Neural cell (in vitro differentiated cells): ENCODE data around the gene RPL9. TPM values are rescaled to one million over a fixed set of nuclear protein-coding genes. Genes with fewer than 3 reads are reported as not detected.

ENCODE experiments used
- H2AFZ ChIP-seq: fragments of 200-600, 300-800 bp; sonication (generic), shearing (Covaris generic); 2 replicates; pipeline ENCODE4 v1.6.0; 2014; ENCODE audit warnings: low read depth, mild to moderate bottlenecking, antibody characterized with exemption, low read length, moderate library complexity
- H3F3A ChIP-seq: fragments of 200-600 bp; shearing (Covaris generic); 2 replicates; pipeline ENCODE4 v1.6.1; 2016; ENCODE audit warnings: mild to moderate bottlenecking, moderate library complexity, mixed read lengths, antibody characterized with exemption, low read length; ENCODE audit not compliant: insufficient read depth, poor library complexity, severe bottlenecking
- H3K27ac ChIP-seq: fragments of 200-600, 300-800 bp; sonication (generic), shearing (Covaris generic); 2 replicates; pipeline ENCODE4 v1.5.1; 2014; ENCODE audit warnings: mild to moderate bottlenecking, low read length, moderate library complexity
- H3K27me3 ChIP-seq: fragments of 300-800, 200-600 bp; sonication (generic), shearing (Covaris generic); 2 replicates; pipeline ENCODE4 v1.6.0; 2014; ENCODE audit warnings: mild to moderate bottlenecking, low read depth, low read length, moderate library complexity; ENCODE audit not compliant: insufficient read depth
- H3K36me3 ChIP-seq: fragments of 300-800, 200-600 bp; sonication (generic), shearing (Covaris generic); 2 replicates; pipeline ENCODE4 v1.5.1; 2014; ENCODE audit warnings: mild to moderate bottlenecking, antibody characterized with exemption, low read length, moderate library complexity; ENCODE audit not compliant: insufficient read depth
- H3K4me2 ChIP-seq: fragments of 300-800, 200-600 bp; sonication (generic), shearing (Covaris generic); 2 replicates; pipeline ENCODE4 v1.6.0; 2014; ENCODE audit warnings: mild to moderate bottlenecking, low read length
- H3K4me3 ChIP-seq: fragments of 300-800, 200-600 bp; sonication (generic), shearing (Covaris generic); 2 replicates; pipeline ENCODE4 v1.5.1; 2014; ENCODE audit warnings: mild to moderate bottlenecking, low read length, moderate library complexity
- H3K79me2 ChIP-seq: fragments of 200-600 bp; shearing (Covaris generic); replicated peaks from 2 replicates; pipeline ENCODE4 v1.6.0; 2014; ENCODE audit warnings: mild to moderate bottlenecking, low read length, moderate library complexity; ENCODE audit not compliant: insufficient read depth
- H3K9ac ChIP-seq: fragments of 300-800, 200-600 bp; sonication (generic), shearing (Covaris generic); 2 replicates; pipeline ENCODE4 v1.6.1; 2016; ENCODE audit warnings: mild to moderate bottlenecking, low read length, mixed read lengths
- H3K9me2 ChIP-seq: fragments of 200-600 bp; shearing (Covaris generic); 2 replicates; pipeline ENCODE4 v1.6.1; 2016; ENCODE audit warnings: mild to moderate bottlenecking, low read length, mixed read lengths; ENCODE audit not compliant: insufficient read depth
- H3K9me3 ChIP-seq: fragments of 200-600, 300-800 bp; sonication (generic), shearing (Covaris generic); 2 replicates; pipeline ENCODE4 v1.6.1; 2016; ENCODE audit warnings: mild to moderate bottlenecking, mixed run types, low read length, moderate library complexity, mixed read lengths
- H4K20me1 ChIP-seq: fragments of 200-600 bp; shearing (Covaris generic); 2 replicates; pipeline ENCODE4 v1.6.1; 2016; ENCODE audit warnings: mild to moderate bottlenecking, mixed run types; ENCODE audit not compliant: insufficient read depth
- EP300 ChIP-seq: fragments of 450-650 bp; conservative IDR thresholded peaks from 2 replicates; pipeline ENCODE4 v1.6.1; 2014; ENCODE audit warnings: antibody characterized with exemption, mild to moderate bottlenecking, moderate library complexity; ENCODE audit not compliant: poor library complexity, severe bottlenecking
- EZH2 ChIP-seq: fragments of 200-600, 300-800 bp; shearing (Covaris generic), sonication (generic); IDR thresholded peaks from 2 replicates; pipeline ENCODE4 v1.6.1; 2014; ENCODE audit warnings: antibody characterized with exemption, low read length, borderline replicate concordance, mild to moderate bottlenecking; ENCODE audit not compliant: insufficient read depth, poor library complexity, severe bottlenecking
- MXI1 ChIP-seq: fragments of 450-650 bp; conservative IDR thresholded peaks from 2 replicates; pipeline ENCODE4 v1.6.1; 2014; ENCODE audit warnings: antibody characterized with exemption, mild to moderate bottlenecking; ENCODE audit not compliant: poor library complexity, severe bottlenecking
- POLR2AphosphoS5 ChIP-seq: IDR thresholded peaks from 2 replicates; pipeline ENCODE4 v1.6.1; 2012
- RAD21 ChIP-seq: fragments of 450-650 bp; conservative IDR thresholded peaks from 2 replicates; pipeline ENCODE4 v1.6.1; 2014; ENCODE audit warnings: antibody characterized with exemption, mild to moderate bottlenecking, moderate library complexity
- SMC3 ChIP-seq: fragments of 450-650 bp; conservative IDR thresholded peaks from 2 replicates; pipeline ENCODE4 v1.6.1; 2014; ENCODE audit warnings: antibody characterized with exemption, mild to moderate bottlenecking, moderate library complexity; ENCODE audit not compliant: poor library complexity
- TAF1 ChIP-seq: IDR thresholded peaks from 2 replicates; pipeline ENCODE4 v1.6.1; 2012; ENCODE audit warnings: low read depth
- polyA plus RNA-seq: library from polyadenylated mRNA; depleted of rRNA; stranded (reverse); fragments of >200 nt; gene quantifications from 2 replicates; pipeline ENCODE4 v1.2.3, GENCODE V29; 2014
- TF ChIP-seq, protein P1 (sequence below): IDR thresholded peaks from 2 replicates; pipeline ENCODE4 v1.6.1; 2012; ENCODE audit warnings: borderline replicate concordance
- TF ChIP-seq, protein P2 (sequence below): fragments of 450-650 bp; IDR thresholded peaks from 2 replicates; pipeline ENCODE4 v1.5.1; 2014; ENCODE audit warnings: antibody characterized with exemption, mild to moderate bottlenecking, moderate library complexity; ENCODE audit not compliant: poor library complexity, severe bottlenecking

RPL9 gene
- polyA plus RNA-seq, 1 donor from 2014 or later = 5,676 TPM

- Histone ChIP-seq H4K20me1 (no peaks in the 10 kb centered on the region), H3K9me2 (no peaks in the 10 kb centered on the region), H3K9ac (no peak overlapping the region), H2AFZ (no peak overlapping the region), H3F3A (no peaks in the 10 kb centered on the region), H3K36me3 (peaks cover 3% of the 10 kb centered on the region), H3K4me2 (no peak overlapping the region), H3K79me2 (no peaks in the 10 kb centered on the region), H3K27me3 (no peaks in the 10 kb centered on the region), H3K27ac (no peak overlapping the region), H3K4me3 (no peak overlapping the region), H3K9me3 (no peaks in the 10 kb centered on the region)
- TF ChIP-seq MXI1 (no peak), POLR2AphosphoS5 (no peak), SMC3 (no peak), TAF1 (no peak), RAD21 (no peak), EZH2 (no peak), EP300 (no peak)
- TF ChIP-seq, protein P1, sequence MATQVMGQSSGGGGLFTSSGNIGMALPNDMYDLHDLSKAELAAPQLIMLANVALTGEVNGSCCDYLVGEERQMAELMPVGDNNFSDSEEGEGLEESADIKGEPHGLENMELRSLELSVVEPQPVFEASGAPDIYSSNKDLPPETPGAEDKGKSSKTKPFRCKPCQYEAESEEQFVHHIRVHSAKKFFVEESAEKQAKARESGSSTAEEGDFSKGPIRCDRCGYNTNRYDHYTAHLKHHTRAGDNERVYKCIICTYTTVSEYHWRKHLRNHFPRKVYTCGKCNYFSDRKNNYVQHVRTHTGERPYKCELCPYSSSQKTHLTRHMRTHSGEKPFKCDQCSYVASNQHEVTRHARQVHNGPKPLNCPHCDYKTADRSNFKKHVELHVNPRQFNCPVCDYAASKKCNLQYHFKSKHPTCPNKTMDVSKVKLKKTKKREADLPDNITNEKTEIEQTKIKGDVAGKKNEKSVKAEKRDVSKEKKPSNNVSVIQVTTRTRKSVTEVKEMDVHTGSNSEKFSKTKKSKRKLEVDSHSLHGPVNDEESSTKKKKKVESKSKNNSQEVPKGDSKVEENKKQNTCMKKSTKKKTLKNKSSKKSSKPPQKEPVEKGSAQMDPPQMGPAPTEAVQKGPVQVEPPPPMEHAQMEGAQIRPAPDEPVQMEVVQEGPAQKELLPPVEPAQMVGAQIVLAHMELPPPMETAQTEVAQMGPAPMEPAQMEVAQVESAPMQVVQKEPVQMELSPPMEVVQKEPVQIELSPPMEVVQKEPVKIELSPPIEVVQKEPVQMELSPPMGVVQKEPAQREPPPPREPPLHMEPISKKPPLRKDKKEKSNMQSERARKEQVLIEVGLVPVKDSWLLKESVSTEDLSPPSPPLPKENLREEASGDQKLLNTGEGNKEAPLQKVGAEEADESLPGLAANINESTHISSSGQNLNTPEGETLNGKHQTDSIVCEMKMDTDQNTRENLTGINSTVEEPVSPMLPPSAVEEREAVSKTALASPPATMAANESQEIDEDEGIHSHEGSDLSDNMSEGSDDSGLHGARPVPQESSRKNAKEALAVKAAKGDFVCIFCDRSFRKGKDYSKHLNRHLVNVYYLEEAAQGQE = no peak
- TF ChIP-seq, protein P2, sequence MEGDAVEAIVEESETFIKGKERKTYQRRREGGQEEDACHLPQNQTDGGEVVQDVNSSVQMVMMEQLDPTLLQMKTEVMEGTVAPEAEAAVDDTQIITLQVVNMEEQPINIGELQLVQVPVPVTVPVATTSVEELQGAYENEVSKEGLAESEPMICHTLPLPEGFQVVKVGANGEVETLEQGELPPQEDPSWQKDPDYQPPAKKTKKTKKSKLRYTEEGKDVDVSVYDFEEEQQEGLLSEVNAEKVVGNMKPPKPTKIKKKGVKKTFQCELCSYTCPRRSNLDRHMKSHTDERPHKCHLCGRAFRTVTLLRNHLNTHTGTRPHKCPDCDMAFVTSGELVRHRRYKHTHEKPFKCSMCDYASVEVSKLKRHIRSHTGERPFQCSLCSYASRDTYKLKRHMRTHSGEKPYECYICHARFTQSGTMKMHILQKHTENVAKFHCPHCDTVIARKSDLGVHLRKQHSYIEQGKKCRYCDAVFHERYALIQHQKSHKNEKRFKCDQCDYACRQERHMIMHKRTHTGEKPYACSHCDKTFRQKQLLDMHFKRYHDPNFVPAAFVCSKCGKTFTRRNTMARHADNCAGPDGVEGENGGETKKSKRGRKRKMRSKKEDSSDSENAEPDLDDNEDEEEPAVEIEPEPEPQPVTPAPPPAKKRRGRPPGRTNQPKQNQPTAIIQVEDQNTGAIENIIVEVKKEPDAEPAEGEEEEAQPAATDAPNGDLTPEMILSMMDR = no peak
These were observed 40.0 kb upstream of the RPL9 start for GRCh38 chr4:39498727-39499020.

GRCh38 chr4:39497909-39498726 is 39.4 kb upstream of the RPL9 start:
- Histone ChIP-seq H3F3A (no peaks in the 10 kb centered on the region), H2AFZ (no peak overlapping the region), H3K27ac (no peak overlapping the region), H3K9me3 (no peaks in the 10 kb centered on the region), H3K4me3 (no peak overlapping the region), H3K4me2 (no peak overlapping the region), H4K20me1 (no peaks in the 10 kb centered on the region), H3K79me2 (no peaks in the 10 kb centered on the region), H3K36me3 (peaks cover 3% of the 10 kb centered on the region), H3K9me2 (no peaks in the 10 kb centered on the region), H3K27me3 (no peaks in the 10 kb centered on the region), H3K9ac (no peak overlapping the region)
- TF ChIP-seq EP300 = no peak
- TF ChIP-seq, protein P2 = no peak
- TF ChIP-seq RAD21 = no peak
- TF ChIP-seq POLR2AphosphoS5 = no peak
- TF ChIP-seq TAF1 = no peak
- TF ChIP-seq, protein P1 = no peak
- TF ChIP-seq EZH2 = no peak
- no peak for TF ChIP-seq SMC3
- no peak for TF ChIP-seq MXI1
